ENCODE data around the gene TPTE2.

- TF ChIP-seq, protein P1, sequence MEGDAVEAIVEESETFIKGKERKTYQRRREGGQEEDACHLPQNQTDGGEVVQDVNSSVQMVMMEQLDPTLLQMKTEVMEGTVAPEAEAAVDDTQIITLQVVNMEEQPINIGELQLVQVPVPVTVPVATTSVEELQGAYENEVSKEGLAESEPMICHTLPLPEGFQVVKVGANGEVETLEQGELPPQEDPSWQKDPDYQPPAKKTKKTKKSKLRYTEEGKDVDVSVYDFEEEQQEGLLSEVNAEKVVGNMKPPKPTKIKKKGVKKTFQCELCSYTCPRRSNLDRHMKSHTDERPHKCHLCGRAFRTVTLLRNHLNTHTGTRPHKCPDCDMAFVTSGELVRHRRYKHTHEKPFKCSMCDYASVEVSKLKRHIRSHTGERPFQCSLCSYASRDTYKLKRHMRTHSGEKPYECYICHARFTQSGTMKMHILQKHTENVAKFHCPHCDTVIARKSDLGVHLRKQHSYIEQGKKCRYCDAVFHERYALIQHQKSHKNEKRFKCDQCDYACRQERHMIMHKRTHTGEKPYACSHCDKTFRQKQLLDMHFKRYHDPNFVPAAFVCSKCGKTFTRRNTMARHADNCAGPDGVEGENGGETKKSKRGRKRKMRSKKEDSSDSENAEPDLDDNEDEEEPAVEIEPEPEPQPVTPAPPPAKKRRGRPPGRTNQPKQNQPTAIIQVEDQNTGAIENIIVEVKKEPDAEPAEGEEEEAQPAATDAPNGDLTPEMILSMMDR (conservative IDR thresholded peaks at IDR 0.05 in 1 of 2, IDR thresholded peaks at IDR 0.05 in 1 of 2; ENCODE audit: low read depth in 1 of 2, low read length in 2 of 2), result no peak
- no peak for TF ChIP-seq EZH2 (IDR thresholded peaks at IDR 0.05; ENCODE audit: low read length, missing control alignments)
These were observed 45.4 kb upstream of the TPTE2 start for GRCh38 chr13:19606737-19607136.

All from fibroblast of lung (primary cell).